Measurements from ENCODE around the gene CDC42EP1. TPM values are rescaled to one million over a fixed set of nuclear protein-coding genes. Genes with fewer than 3 reads are reported as not detected.

CDC42EP1 gene
- total RNA-seq, 1 experiment from 2014 or later, result 75.0 TPM

DNA sequence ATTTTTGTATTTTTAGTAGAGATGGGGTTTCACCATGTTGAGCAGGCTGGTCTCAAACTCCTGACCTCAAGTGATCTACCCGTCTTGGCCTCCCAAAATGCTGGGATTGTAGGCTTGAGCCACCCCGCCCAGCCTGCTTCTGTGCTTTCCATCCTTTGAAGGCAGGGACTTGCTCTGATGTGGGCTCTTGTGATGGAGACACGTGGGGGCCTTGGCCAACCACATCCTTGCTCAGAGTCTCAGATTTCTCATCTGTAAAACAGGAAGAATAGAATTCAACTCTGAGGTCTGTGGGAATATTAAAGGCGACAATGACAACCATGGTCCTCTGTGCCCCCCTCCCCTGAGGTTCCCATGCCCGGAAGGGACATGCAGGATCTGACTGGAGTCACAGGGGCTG, 44.6 kb downstream of the CDC42EP1 start:
- POLR2A ChIA-PET, result no interaction called here
- no peak overlapping the region for H3K4me3 ChIP-seq (ENCODE audit: low read depth, low read length)
- Mint-ChIP-seq H3K36me3 (ENCODE audit: insufficient read depth, unreplicated experiment) (peaks cover 17% of the 10 kb centered on the region), H3K9me3 (ENCODE audit: unreplicated experiment) (no peaks in the 10 kb centered on the region), H3K27me3 (ENCODE audit: insufficient read depth, unreplicated experiment) (no peaks in the 10 kb centered on the region), H3K4me1 (ENCODE audit: low read depth, unreplicated experiment) (peaks cover 19% of the 10 kb centered on the region), H3K27ac (ENCODE audit: unreplicated experiment) (no peak overlapping the region), H3K4me3 (ENCODE audit: unreplicated experiment) (no peak overlapping the region)
- H3K27me3 ChIP-seq (replicated peaks; ENCODE audit: control insufficient read depth, insufficient read depth, low read length), result no peaks in the 10 kb centered on the region
- no peaks in the 10 kb centered on the region for H3K36me3 ChIP-seq (ENCODE audit: control insufficient read depth, insufficient read depth, low read length)
- CTCF ChIA-PET, result no interaction called here
- peaks cover 18% of the 10 kb centered on the region for H3K4me1 ChIP-seq
- TF ChIP-seq, protein P1, sequence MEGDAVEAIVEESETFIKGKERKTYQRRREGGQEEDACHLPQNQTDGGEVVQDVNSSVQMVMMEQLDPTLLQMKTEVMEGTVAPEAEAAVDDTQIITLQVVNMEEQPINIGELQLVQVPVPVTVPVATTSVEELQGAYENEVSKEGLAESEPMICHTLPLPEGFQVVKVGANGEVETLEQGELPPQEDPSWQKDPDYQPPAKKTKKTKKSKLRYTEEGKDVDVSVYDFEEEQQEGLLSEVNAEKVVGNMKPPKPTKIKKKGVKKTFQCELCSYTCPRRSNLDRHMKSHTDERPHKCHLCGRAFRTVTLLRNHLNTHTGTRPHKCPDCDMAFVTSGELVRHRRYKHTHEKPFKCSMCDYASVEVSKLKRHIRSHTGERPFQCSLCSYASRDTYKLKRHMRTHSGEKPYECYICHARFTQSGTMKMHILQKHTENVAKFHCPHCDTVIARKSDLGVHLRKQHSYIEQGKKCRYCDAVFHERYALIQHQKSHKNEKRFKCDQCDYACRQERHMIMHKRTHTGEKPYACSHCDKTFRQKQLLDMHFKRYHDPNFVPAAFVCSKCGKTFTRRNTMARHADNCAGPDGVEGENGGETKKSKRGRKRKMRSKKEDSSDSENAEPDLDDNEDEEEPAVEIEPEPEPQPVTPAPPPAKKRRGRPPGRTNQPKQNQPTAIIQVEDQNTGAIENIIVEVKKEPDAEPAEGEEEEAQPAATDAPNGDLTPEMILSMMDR (IDR thresholded peaks at IDR 0.05; ENCODE audit: insufficient read depth in 1 of 2, low read depth in 1 of 2, low read length in 1 of 2, severe bottlenecking in 1 of 2, unreplicated experiment in 1 of 2), result no peak
- intact Hi-C loops (cut with micrococcal nuclease; ENCODE audit: unreplicated experiment), result loop anchor here (5.0 to 10.0 kb wide), 3 partner anchors 38 to 80 kb away; partner anchors contain the start of gene NOL12
- no TSS peak for BruUV-seq (replicated peaks)
- DNase-seq, result no peak
- H3K9me3 ChIP-seq, result no peaks in the 10 kb centered on the region

DNA sequence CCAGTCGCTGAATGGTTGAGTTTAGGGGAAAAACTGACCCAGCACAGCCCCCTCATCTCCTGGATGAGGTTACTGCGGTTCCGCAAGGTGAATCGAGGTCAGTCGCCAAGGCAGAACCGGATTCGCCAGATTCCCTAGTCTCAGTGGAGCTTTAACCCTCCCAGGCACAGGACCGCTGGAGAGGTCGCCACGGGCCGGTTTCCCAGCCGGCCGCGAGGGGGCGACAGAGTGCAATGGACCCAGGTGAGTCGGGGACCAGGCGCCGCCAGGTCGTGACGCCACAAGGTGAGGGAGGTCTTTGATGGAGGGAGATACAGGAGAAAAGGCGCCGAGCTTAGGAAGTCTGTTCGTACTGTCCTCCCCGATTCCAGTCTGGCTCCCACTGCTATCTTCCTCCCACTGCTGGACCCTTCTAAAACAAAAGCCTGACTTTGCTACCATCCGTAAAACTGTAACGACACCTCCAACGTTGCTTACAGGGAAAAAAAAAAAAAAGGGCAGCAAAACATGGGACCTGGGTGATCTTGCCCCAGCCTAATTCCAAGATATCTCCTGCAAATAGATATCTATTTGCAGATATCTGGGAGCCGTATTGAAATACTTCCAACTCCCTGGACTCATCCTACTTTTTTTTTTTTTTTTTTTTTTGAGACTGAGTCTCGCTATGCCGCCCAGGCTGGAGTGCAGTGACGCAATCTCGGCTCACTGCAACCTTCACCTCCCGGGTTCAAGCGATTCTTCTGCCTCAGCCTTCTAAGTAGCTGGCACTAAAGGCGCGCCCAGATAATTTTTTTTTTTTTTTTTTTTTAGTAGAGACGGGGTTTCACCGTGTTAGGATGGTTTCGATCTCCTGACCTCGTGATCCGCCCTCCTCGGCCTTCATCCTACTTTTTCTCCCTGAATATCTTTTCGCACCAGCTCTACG, 47.0 kb downstream of the CDC42EP1 start:
- Histone ChIP-seq H3K36me3 (ENCODE audit: control insufficient read depth, insufficient read depth, low read length) (no peaks in the 10 kb centered on the region; the same call in 1 of the 2 replicates), H3K4me1 (peaks cover 14% of the 10 kb centered on the region), H3K9me3 (no peaks in the 10 kb centered on the region), H3K27me3 (replicated peaks; ENCODE audit: control insufficient read depth, insufficient read depth, low read length) (no peaks in the 10 kb centered on the region), H3K4me3 (ENCODE audit: low read depth, low read length) (peak overlapping the region; percentile 75)
- H3K9me3 Mint-ChIP-seq (ENCODE audit: unreplicated experiment), result no peaks in the 10 kb centered on the region
- TF ChIP-seq, protein P1 (IDR thresholded peaks at IDR 0.05; ENCODE audit: insufficient read depth in 1 of 2, low read depth in 1 of 2, low read length in 1 of 2, severe bottlenecking in 1 of 2, unreplicated experiment in 1 of 2), result peak; percentile 95 to 98
- H3K27me3 Mint-ChIP-seq (ENCODE audit: insufficient read depth, unreplicated experiment), result no peaks in the 10 kb centered on the region
- peaks cover 17% of the 10 kb centered on the region for H3K36me3 Mint-ChIP-seq (ENCODE audit: insufficient read depth, unreplicated experiment)
- H3K4me3 Mint-ChIP-seq (ENCODE audit: unreplicated experiment), result peak overlapping the region; percentile 87
- TSS peak; percentile 61 for BruUV-seq (replicated peaks)
- ChIA-PET CTCF (interaction anchor here (0.6 to 2.8 kb wide), 26 partner anchors 9 to 326 kb away, joined by 3 to 31 read pairs (median 6); partner anchors contain the start of genes LGALS2, NOL12 and PDXP), POLR2A (interaction anchor here (0.5 to 2.1 kb wide), 20 partner anchors 8 to 555 kb away, joined by 3 to 22 read pairs (median 4); partner anchors contain the start of genes ANKRD54, CDC42EP1, LGALS2 and NOL12)
- intact Hi-C loops (cut with micrococcal nuclease; ENCODE audit: unreplicated experiment), result loop anchor here (1.0 to 10.0 kb wide), 4 partner anchors 15 to 78 kb away; partner anchors contain the start of gene NOL12
- peak overlapping the region; percentile 95 for H3K27ac Mint-ChIP-seq (ENCODE audit: unreplicated experiment)
- peak; percentile 96 to 99 for DNase-seq
- H3K4me1 Mint-ChIP-seq (ENCODE audit: low read depth, unreplicated experiment), result peaks cover 6% of the 10 kb centered on the region

DNA sequence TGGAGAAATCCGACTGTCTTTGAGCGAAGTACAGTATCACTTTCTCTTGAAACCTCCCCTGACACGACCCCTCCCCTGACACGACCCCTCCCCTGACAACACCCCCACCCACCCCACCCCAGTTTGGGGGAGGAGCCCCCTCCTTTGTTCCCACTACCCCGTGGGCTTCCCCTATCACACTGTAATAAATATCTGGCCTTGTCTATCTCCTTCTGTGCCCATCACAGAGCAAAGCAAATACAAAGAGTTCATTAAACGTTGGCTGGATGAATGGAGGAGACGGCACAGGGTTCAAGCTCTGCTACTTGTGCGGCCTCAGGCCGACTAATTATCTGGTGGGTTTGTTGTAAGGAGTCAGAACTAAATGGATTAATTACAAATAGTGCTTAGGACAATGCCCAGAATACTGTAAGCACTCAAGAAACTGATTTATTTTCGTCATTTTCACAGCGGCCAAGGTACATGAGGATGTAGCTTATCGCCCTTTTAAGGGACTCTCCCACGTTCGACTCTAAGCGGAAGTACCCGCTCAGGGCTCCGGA, 47.7 kb downstream of the CDC42EP1 start:
- BruUV-seq (replicated peaks), result no TSS peak
- Histone ChIP-seq H3K4me3 (ENCODE audit: low read depth, low read length) (peak overlapping the region; percentile 75), H3K9me3 (no peaks in the 10 kb centered on the region), H3K36me3 (ENCODE audit: control insufficient read depth, insufficient read depth, low read length) (no peaks in the 10 kb centered on the region; the same call in 1 of the 2 replicates), H3K27me3 (replicated peaks; ENCODE audit: control insufficient read depth, insufficient read depth, low read length) (no peaks in the 10 kb centered on the region), H3K4me1 (peaks cover 12% of the 10 kb centered on the region)
- H3K36me3 Mint-ChIP-seq (ENCODE audit: insufficient read depth, unreplicated experiment), result peaks cover 17% of the 10 kb centered on the region
- POLR2A ChIA-PET, result interaction anchor here (0.5 to 2.1 kb wide), 12 partner anchors 10 to 556 kb away, joined by 3 to 22 read pairs (median 4); partner anchors contain the start of genes ANKRD54, CDC42EP1, LGALS2 and NOL12
- no peaks in the 10 kb centered on the region for H3K27me3 Mint-ChIP-seq (ENCODE audit: insufficient read depth, unreplicated experiment)
- TF ChIP-seq, protein P1 (IDR thresholded peaks at IDR 0.05; ENCODE audit: insufficient read depth in 1 of 2, low read depth in 1 of 2, low read length in 1 of 2, severe bottlenecking in 1 of 2, unreplicated experiment in 1 of 2), result no peak
- intact Hi-C loops (cut with micrococcal nuclease; ENCODE audit: unreplicated experiment), result loop anchor here (1.0 to 10.0 kb wide), 5 partner anchors 16 to 77 kb away; partner anchors contain the start of gene NOL12
- DNase-seq, result no peak
- peak overlapping the region; percentile 87 for H3K4me3 Mint-ChIP-seq (ENCODE audit: unreplicated experiment)
- peaks cover 6% of the 10 kb centered on the region for H3K4me1 Mint-ChIP-seq (ENCODE audit: low read depth, unreplicated experiment)
- no peaks in the 10 kb centered on the region for H3K9me3 Mint-ChIP-seq (ENCODE audit: unreplicated experiment)
- peak overlapping the region; percentile 95 for H3K27ac Mint-ChIP-seq (ENCODE audit: unreplicated experiment)
- CTCF ChIA-PET, result interaction anchor here (0.7 to 2.8 kb wide), 17 partner anchors 9 to 178 kb away, joined by 4 to 31 read pairs (median 8); partner anchors contain the start of genes NOL12 and PDXP

Data from Caco-2 (cell line).